ENCODE results near the gene FADS1.

Gene FADS1

GRCh38 chr11:61833926-61834277 is 17.1 kb upstream of the FADS1 start:
- no peaks in the 10 kb centered on the region for H3K9me3 ChIP-seq (ENCODE audit: control insufficient read depth in 2 of 2, low read length in 2 of 2)
- no peak overlapping the region for H3K27ac ChIP-seq (ENCODE audit: low read length)
- H3K27me3 ChIP-seq (ENCODE audit: control insufficient read depth in 1 of 2, insufficient read depth in 2 of 2, low read length in 2 of 2): peaks cover 6 to 7% of the 10 kb centered on the region in 2 donors
- no peaks in the 10 kb centered on the region for H3K36me3 ChIP-seq (ENCODE audit: control insufficient read depth in 2 of 2, insufficient read depth in 2 of 2, low read length in 2 of 2)
- H3K4me1 ChIP-seq (ENCODE audit: control insufficient read depth, insufficient read depth, low read length): peaks cover 20% of the 10 kb centered on the region
- no peak overlapping the region for H3K4me3 ChIP-seq (ENCODE audit: low read length in 2 of 2)
- H3K9ac ChIP-seq (ENCODE audit: low read length in 2 of 2): no peak overlapping the region

GRCh38 chr11:61833471-61833870 is 16.7 kb upstream of the FADS1 start:
- peaks cover 8% of the 10 kb centered on the region in 2 donors for H3K27me3 ChIP-seq (ENCODE audit: control insufficient read depth in 1 of 2, insufficient read depth in 2 of 2, low read length in 2 of 2)
- H3K36me3 ChIP-seq (ENCODE audit: control insufficient read depth in 2 of 2, insufficient read depth in 2 of 2, low read length in 2 of 2): no peaks in the 10 kb centered on the region
- no peak overlapping the region for H3K9ac ChIP-seq (ENCODE audit: low read length in 2 of 2)
- peaks cover 24% of the 10 kb centered on the region for H3K4me1 ChIP-seq (ENCODE audit: control insufficient read depth, insufficient read depth, low read length)
- H3K4me3 ChIP-seq (ENCODE audit: low read length in 2 of 2): no peak overlapping the region
- no peak overlapping the region for H3K27ac ChIP-seq (ENCODE audit: low read length)
- H3K9me3 ChIP-seq (ENCODE audit: control insufficient read depth in 2 of 2, low read length in 2 of 2): no peaks in the 10 kb centered on the region

- Histone ChIP-seq H3K27me3 (ENCODE audit: control insufficient read depth in 1 of 2, insufficient read depth in 2 of 2, low read length in 2 of 2) (peaks cover 12 to 16% of the 10 kb centered on the region in 2 donors), H3K36me3 (ENCODE audit: control insufficient read depth in 2 of 2, insufficient read depth in 2 of 2, low read length in 2 of 2) (no peaks in the 10 kb centered on the region), H3K4me3 (ENCODE audit: low read length in 2 of 2) (no peak overlapping the region), H3K4me1 (ENCODE audit: control insufficient read depth, insufficient read depth, low read length) (peaks cover 28% of the 10 kb centered on the region), H3K27ac (ENCODE audit: low read length) (no peak overlapping the region), H3K9me3 (ENCODE audit: control insufficient read depth in 2 of 2, low read length in 2 of 2) (no peaks in the 10 kb centered on the region), H3K9ac (ENCODE audit: low read length in 2 of 2) (no peak overlapping the region)
These were observed 16.0 kb upstream of the FADS1 start for GRCh38 chr11:61832754-61833153.

- Histone ChIP-seq H3K27ac (ENCODE audit: low read length) (no peak overlapping the region), H3K4me3 (ENCODE audit: low read length in 2 of 2) (no peak overlapping the region), H3K36me3 (ENCODE audit: control insufficient read depth in 2 of 2, insufficient read depth in 2 of 2, low read length in 2 of 2) (no peaks in the 10 kb centered on the region), H3K4me1 (ENCODE audit: control insufficient read depth, insufficient read depth, low read length) (peaks cover 34% of the 10 kb centered on the region), H3K9me3 (ENCODE audit: control insufficient read depth in 2 of 2, low read length in 2 of 2) (no peaks in the 10 kb centered on the region), H3K9ac (ENCODE audit: low read length in 2 of 2) (no peak overlapping the region), H3K27me3 (ENCODE audit: control insufficient read depth in 1 of 2, insufficient read depth in 2 of 2, low read length in 2 of 2) (peaks cover 12 to 17% of the 10 kb centered on the region in 2 donors)
These were observed 15.4 kb upstream of the FADS1 start for GRCh38 chr11:61832207-61832606.

- peak overlapping the region; percentile 49 for H3K27ac ChIP-seq (ENCODE audit: low read length)
- H3K36me3 ChIP-seq (ENCODE audit: control insufficient read depth in 2 of 2, insufficient read depth in 2 of 2, low read length in 2 of 2): no peaks in the 10 kb centered on the region
- H3K9me3 ChIP-seq (ENCODE audit: control insufficient read depth in 2 of 2, low read length in 2 of 2): no peaks in the 10 kb centered on the region
- H3K27me3 ChIP-seq (ENCODE audit: control insufficient read depth in 1 of 2, insufficient read depth in 2 of 2, low read length in 2 of 2): peaks cover 16 to 17% of the 10 kb centered on the region in 2 donors
- H3K4me3 ChIP-seq (ENCODE audit: low read length in 2 of 2): peak overlapping the region in 1 of 2 donors; percentile 78
- H3K9ac ChIP-seq (ENCODE audit: low read length in 2 of 2): no peak overlapping the region
- H3K4me1 ChIP-seq (ENCODE audit: control insufficient read depth, insufficient read depth, low read length): peaks cover 39% of the 10 kb centered on the region
These were observed 13.7 kb upstream of the FADS1 start for GRCh38 chr11:61830237-61831105.

GRCh38 chr11:61829806-61830205 is 13.0 kb upstream of the FADS1 start:
- H3K4me3 ChIP-seq (ENCODE audit: low read length in 2 of 2): peak overlapping the region in 1 of 2 donors; percentile 78
- H3K9ac ChIP-seq (ENCODE audit: low read length in 2 of 2): peak overlapping the region in 1 of 2 donors; percentile 63
- H3K27me3 ChIP-seq (ENCODE audit: control insufficient read depth in 1 of 2, insufficient read depth in 2 of 2, low read length in 2 of 2): peaks cover 16 to 17% of the 10 kb centered on the region in 2 donors
- H3K27ac ChIP-seq (ENCODE audit: low read length): peak overlapping the region; percentile 24
- peaks cover 35% of the 10 kb centered on the region for H3K4me1 ChIP-seq (ENCODE audit: control insufficient read depth, insufficient read depth, low read length)
- H3K36me3 ChIP-seq (ENCODE audit: control insufficient read depth in 2 of 2, insufficient read depth in 2 of 2, low read length in 2 of 2): no peaks in the 10 kb centered on the region
- no peaks in the 10 kb centered on the region for H3K9me3 ChIP-seq (ENCODE audit: control insufficient read depth in 2 of 2, low read length in 2 of 2)

- Histone ChIP-seq H3K9ac (ENCODE audit: low read length in 2 of 2) (peak overlapping the region; percentile 42 to 63), H3K4me3 (ENCODE audit: low read length in 2 of 2) (peak overlapping the region; percentile 58 to 78)
These were observed 12.0 kb upstream of the FADS1 start for GRCh38 chr11:61828629-61829407.

GRCh38 chr11:61828379-61828628 is 11.5 kb upstream of the FADS1 start:
- H3K27ac ChIP-seq (ENCODE audit: low read length): peak overlapping the region; percentile 55
- H3K4me1 ChIP-seq (ENCODE audit: control insufficient read depth, insufficient read depth, low read length): peaks cover 35% of the 10 kb centered on the region
- H3K27me3 ChIP-seq (ENCODE audit: control insufficient read depth in 1 of 2, insufficient read depth in 2 of 2, low read length in 2 of 2): peaks cover 16 to 17% of the 10 kb centered on the region in 2 donors

More at GRCh38 chr11:61828629-61829407, 12.0 kb upstream of the FADS1 start:
- Histone ChIP-seq H3K27ac (ENCODE audit: low read length) (peak overlapping the region; percentile 55), H3K27me3 (ENCODE audit: control insufficient read depth in 1 of 2, insufficient read depth in 2 of 2, low read length in 2 of 2) (peaks cover 16 to 17% of the 10 kb centered on the region in 2 donors), H3K9me3 (ENCODE audit: control insufficient read depth in 2 of 2, low read length in 2 of 2) (no peaks in the 10 kb centered on the region), H3K36me3 (ENCODE audit: control insufficient read depth in 2 of 2, insufficient read depth in 2 of 2, low read length in 2 of 2) (no peaks in the 10 kb centered on the region), H3K4me1 (ENCODE audit: control insufficient read depth, insufficient read depth, low read length) (peaks cover 35% of the 10 kb centered on the region)

GRCh38 chr11:61827571-61828378 is 11.0 kb upstream of the FADS1 start, which contains the start of gene FADS2:
TSS of gene FADS2 (plus strand) at chr11:61828300. CDS start at chr11:61828391, 91 bp downstream.
- Histone ChIP-seq H3K27ac (ENCODE audit: low read length) (peak within 1 kb of the TSS; percentile 55), H3K4me3 (ENCODE audit: low read length in 2 of 2) (peak within 1 kb of the TSS; percentile 58 to 78), H3K9me3 (ENCODE audit: control insufficient read depth in 2 of 2, low read length in 2 of 2) (no peaks in the 10 kb centered on the region), H3K4me1 (ENCODE audit: control insufficient read depth, insufficient read depth, low read length) (peaks cover 32% of the 10 kb centered on the region), H3K9ac (ENCODE audit: low read length in 2 of 2) (peak within 1 kb of the TSS; percentile 42 to 63), H3K27me3 (ENCODE audit: control insufficient read depth in 1 of 2, insufficient read depth in 2 of 2, low read length in 2 of 2) (peaks cover 16 to 17% of the 10 kb centered on the region in 2 donors), H3K36me3 (ENCODE audit: control insufficient read depth in 2 of 2, insufficient read depth in 2 of 2, low read length in 2 of 2) (no peaks in the 10 kb centered on the region)

More at GRCh38 chr11:61828379-61828628, 11.5 kb upstream of the FADS1 start:
- Histone ChIP-seq H3K9me3 (ENCODE audit: control insufficient read depth in 2 of 2, low read length in 2 of 2) (no peaks in the 10 kb centered on the region), H3K36me3 (ENCODE audit: control insufficient read depth in 2 of 2, insufficient read depth in 2 of 2, low read length in 2 of 2) (no peaks in the 10 kb centered on the region), H3K4me3 (ENCODE audit: low read length in 2 of 2) (peak overlapping the region; percentile 58 to 78), H3K9ac (ENCODE audit: low read length in 2 of 2) (peak overlapping the region; percentile 42 to 63)

- Histone ChIP-seq H3K36me3 (ENCODE audit: control insufficient read depth in 2 of 2, insufficient read depth in 2 of 2, low read length in 2 of 2) (no peaks in the 10 kb centered on the region), H3K9me3 (ENCODE audit: control insufficient read depth in 2 of 2, low read length in 2 of 2) (no peaks in the 10 kb centered on the region), H3K27ac (ENCODE audit: low read length) (peak overlapping the region; percentile 55), H3K4me1 (ENCODE audit: control insufficient read depth, insufficient read depth, low read length) (peaks cover 31% of the 10 kb centered on the region), H3K27me3 (ENCODE audit: control insufficient read depth in 1 of 2, insufficient read depth in 2 of 2, low read length in 2 of 2) (peaks cover 13 to 17% of the 10 kb centered on the region in 2 donors), H3K4me3 (ENCODE audit: low read length in 2 of 2) (peak overlapping the region; percentile 9 to 78), H3K9ac (ENCODE audit: low read length in 2 of 2) (peak overlapping the region; percentile 13 to 39)
These were observed 10.2 kb upstream of the FADS1 start for GRCh38 chr11:61826930-61827570.
